ENCODE data around the gene TNS4.

Gene TNS4

GRCh38 chr17:40526668-40527067, 25.2 kb upstream of the TNS4 start:
- TF ChIP-seq ZFX (IDR thresholded peaks at IDR 0.05; ENCODE audit: borderline replicate concordance), result no peak
- TF ChIP-seq, protein P1, sequence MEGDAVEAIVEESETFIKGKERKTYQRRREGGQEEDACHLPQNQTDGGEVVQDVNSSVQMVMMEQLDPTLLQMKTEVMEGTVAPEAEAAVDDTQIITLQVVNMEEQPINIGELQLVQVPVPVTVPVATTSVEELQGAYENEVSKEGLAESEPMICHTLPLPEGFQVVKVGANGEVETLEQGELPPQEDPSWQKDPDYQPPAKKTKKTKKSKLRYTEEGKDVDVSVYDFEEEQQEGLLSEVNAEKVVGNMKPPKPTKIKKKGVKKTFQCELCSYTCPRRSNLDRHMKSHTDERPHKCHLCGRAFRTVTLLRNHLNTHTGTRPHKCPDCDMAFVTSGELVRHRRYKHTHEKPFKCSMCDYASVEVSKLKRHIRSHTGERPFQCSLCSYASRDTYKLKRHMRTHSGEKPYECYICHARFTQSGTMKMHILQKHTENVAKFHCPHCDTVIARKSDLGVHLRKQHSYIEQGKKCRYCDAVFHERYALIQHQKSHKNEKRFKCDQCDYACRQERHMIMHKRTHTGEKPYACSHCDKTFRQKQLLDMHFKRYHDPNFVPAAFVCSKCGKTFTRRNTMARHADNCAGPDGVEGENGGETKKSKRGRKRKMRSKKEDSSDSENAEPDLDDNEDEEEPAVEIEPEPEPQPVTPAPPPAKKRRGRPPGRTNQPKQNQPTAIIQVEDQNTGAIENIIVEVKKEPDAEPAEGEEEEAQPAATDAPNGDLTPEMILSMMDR (IDR thresholded peaks at IDR 0.05), result no peak
- no peak overlapping the region for H3K27ac ChIP-seq

GRCh38 chr17:40525294-40525693, 23.9 kb upstream of the TNS4 start:
- TF ChIP-seq, protein P1 (IDR thresholded peaks at IDR 0.05), result no peak
- TF ChIP-seq ZFX (IDR thresholded peaks at IDR 0.05; ENCODE audit: borderline replicate concordance), result no peak
- no peak overlapping the region for H3K27ac ChIP-seq

- TF ChIP-seq, protein P1 (IDR thresholded peaks at IDR 0.05), result no peak
- TF ChIP-seq ZFX (IDR thresholded peaks at IDR 0.05; ENCODE audit: borderline replicate concordance), result no peak
- H3K27ac ChIP-seq, result no peak overlapping the region
These were observed 23.0 kb upstream of the TNS4 start for GRCh38 chr17:40524243-40524965.

- TF ChIP-seq ZFX (IDR thresholded peaks at IDR 0.05; ENCODE audit: borderline replicate concordance), result no peak
- TF ChIP-seq, protein P1 (IDR thresholded peaks at IDR 0.05), result no peak
These were observed 21.5 kb upstream of the TNS4 start for GRCh38 chr17:40522961-40523310.

DNA sequence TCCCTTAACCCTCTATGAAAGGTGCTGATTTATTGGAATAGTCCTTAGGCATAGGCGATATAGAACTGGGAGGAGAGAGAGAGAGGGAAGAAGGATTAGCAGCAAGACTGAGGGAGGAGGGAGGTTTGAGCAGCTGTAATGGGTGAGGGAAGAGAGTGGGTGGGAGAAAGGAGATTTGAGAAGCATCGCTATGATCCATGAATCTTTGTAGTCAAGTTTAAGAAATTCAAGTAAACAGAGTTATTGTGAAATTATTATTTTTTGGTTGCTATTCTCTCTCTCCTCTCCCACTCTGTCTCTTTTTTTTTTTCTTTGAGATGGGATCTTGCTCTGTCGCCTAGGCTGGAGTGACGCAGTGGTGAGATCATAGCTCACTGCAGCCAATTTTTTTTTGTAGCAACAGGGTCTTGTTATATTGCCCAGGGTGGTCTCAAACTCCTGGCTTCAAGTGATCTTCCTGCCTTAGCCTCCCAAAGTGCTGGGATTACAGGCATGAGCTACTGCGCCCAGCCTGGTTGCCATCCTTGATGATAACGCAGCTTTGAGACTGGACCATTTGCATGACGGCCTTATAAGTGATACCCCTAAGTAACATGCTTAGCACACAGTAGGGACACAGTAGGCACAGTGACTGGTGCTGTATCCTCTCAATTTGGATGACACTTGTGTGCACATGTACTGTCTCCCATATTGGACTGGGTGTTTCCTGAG, 21.0 kb upstream of the TNS4 start:
- H3K27ac ChIP-seq, result no peak overlapping the region
- TF ChIP-seq, protein P1 (IDR thresholded peaks at IDR 0.05), result no peak
- TF ChIP-seq ZFX (IDR thresholded peaks at IDR 0.05; ENCODE audit: borderline replicate concordance), result no peak

More at GRCh38 chr17:40522961-40523310, 21.5 kb upstream of the TNS4 start:
- no peak overlapping the region for H3K27ac ChIP-seq

- no peak overlapping the region for H3K27ac ChIP-seq
- TF ChIP-seq, protein P1 (IDR thresholded peaks at IDR 0.05), result no peak
- no peak for TF ChIP-seq ZFX (IDR thresholded peaks at IDR 0.05; ENCODE audit: borderline replicate concordance)
These were observed 19.6 kb upstream of the TNS4 start for GRCh38 chr17:40520991-40521453.

Data from 22Rv1 (cell line).